Astrocyte (in vitro differentiated cells and primary cell): ENCODE measurements around the gene TSBP1. TPM values are rescaled to one million over a fixed set of nuclear protein-coding genes. Genes with fewer than 3 reads are reported as not detected.
"Not testable (repeated sequence)": the region's sequence is repeated elsewhere in the genome, so short reads cannot be mapped to it uniquely, and the experiment has no call there.

ENCODE experiments used
- DNase-seq: peaks from one replicate; pipeline ENCODE4 v3.0.0-alpha.2; 2010; ENCODE audit warnings: low read depth
- FAIRE-seq: peaks from 2 replicates; lab custom pipeline; 2011; peaks lifted over from hg19 to GRCh38; lab: Jason Lieb, UNC
- H2AFZ ChIP-seq: 2 replicates; pipeline ENCODE4 v1.6.0; 2012; ENCODE audit warnings: low read depth, low read length, inconsistent platforms
- H3K27ac ChIP-seq: 2 replicates; pipeline ENCODE4 v1.5.1; 2011; ENCODE audit warnings: low read depth, low read length, inconsistent platforms
- H3K27me3 ChIP-seq: 2 replicates; pipeline ENCODE4 v1.6.0; 2011; ENCODE audit warnings: low read length, inconsistent platforms; ENCODE audit not compliant: insufficient read depth
- H3K36me3 ChIP-seq: 2 replicates; pipeline ENCODE4 v1.5.1; 2011; ENCODE audit warnings: low read length, inconsistent platforms; ENCODE audit not compliant: insufficient read depth
- H3K4me1 ChIP-seq: 2 replicates; pipeline ENCODE4 v1.5.1; 2011; ENCODE audit warnings: low read length, inconsistent platforms; ENCODE audit not compliant: insufficient read depth
- H3K4me2 ChIP-seq: 2 replicates; pipeline ENCODE4 v1.6.0; 2012; ENCODE audit warnings: low read length, inconsistent platforms
- H3K4me3 ChIP-seq: 2 replicates; pipeline ENCODE4 v1.5.1; 2011; ENCODE audit warnings: low read depth, mild to moderate bottlenecking, low read length, inconsistent platforms; ENCODE audit not compliant: insufficient read depth
- H3K79me2 ChIP-seq: 2 replicates; pipeline ENCODE4 v1.6.0; 2012; ENCODE audit warnings: mild to moderate bottlenecking, low read length, inconsistent platforms; ENCODE audit not compliant: insufficient read depth
- H3K9ac ChIP-seq: 2 replicates; pipeline ENCODE4 v1.6.0; 2012; ENCODE audit warnings: mild to moderate bottlenecking, low read length, inconsistent platforms
- H3K9me3 ChIP-seq: 2 replicates; pipeline ENCODE4 v1.5.1; 2012; ENCODE audit warnings: low read depth, mild to moderate bottlenecking, low read length, inconsistent platforms; ENCODE audit not compliant: insufficient read depth
- H4K20me1 ChIP-seq: 2 replicates; pipeline ENCODE4 v1.6.0; 2012; ENCODE audit warnings: low read length, inconsistent platforms; ENCODE audit not compliant: insufficient read depth
- H3K27ac Mint-ChIP-seq: one replicate; pipeline ENCODE4 v1.8.0; 2021; ENCODE audit warnings: mild to moderate bottlenecking, mixed read lengths; ENCODE audit not compliant: unreplicated experiment
- H3K27me3 Mint-ChIP-seq: one replicate; pipeline ENCODE4 v1.8.0; 2021; ENCODE audit warnings: low read depth, mixed read lengths; ENCODE audit not compliant: unreplicated experiment
- H3K36me3 Mint-ChIP-seq: one replicate; pipeline ENCODE4 v1.8.0; 2021; ENCODE audit warnings: low read depth, mixed read lengths; ENCODE audit not compliant: unreplicated experiment
- H3K4me1 Mint-ChIP-seq: one replicate; pipeline ENCODE4 v1.8.0; 2021; ENCODE audit warnings: low read depth, mixed read lengths; ENCODE audit not compliant: unreplicated experiment
- H3K4me3 Mint-ChIP-seq: one replicate; pipeline ENCODE4 v1.8.0; 2021; ENCODE audit warnings: mild to moderate bottlenecking, moderate library complexity, mixed read lengths; ENCODE audit not compliant: unreplicated experiment
- H3K9me3 Mint-ChIP-seq: one replicate; pipeline ENCODE4 v1.8.0; 2021; ENCODE audit warnings: mild to moderate bottlenecking, mixed read lengths; ENCODE audit not compliant: unreplicated experiment
- CTCF ChIP-seq: IDR thresholded peaks from 2 replicates; pipeline ENCODE4 v1.5.1; 2011; ENCODE audit warnings: low read depth, mild to moderate bottlenecking, inconsistent platforms, low read length, moderate library complexity; ENCODE audit not compliant: insufficient read depth
- EZH2 ChIP-seq: IDR thresholded peaks from 2 replicates; pipeline ENCODE4 v1.6.1; 2012; ENCODE audit warnings: mild to moderate bottlenecking, low read length, inconsistent platforms; ENCODE audit not compliant: insufficient read depth
- total RNA-seq: library from RNA; stranded (reverse); gene quantifications from 2 replicates; pipeline ENCODE4 v1.2.1, GENCODE V29; 2021

TSBP1 gene
- total RNA-seq, 1 donor from 2014 or later = not detected

GRCh38 chr6:32313964-32314363 is 57.7 kb downstream of the TSBP1 start:
- Histone ChIP-seq H3K9ac (no peak overlapping the region), H3K4me3 (no peak overlapping the region), H3K4me1 (no peaks in the 10 kb centered on the region), H3K4me2 (no peak overlapping the region), H3K79me2 (no peaks in the 10 kb centered on the region), H4K20me1 (no peaks in the 10 kb centered on the region), H3K27me3 (no peaks in the 10 kb centered on the region), H2AFZ (no peak overlapping the region), H3K27ac (no peak overlapping the region), H3K36me3 (no peaks in the 10 kb centered on the region), H3K9me3 (no peaks in the 10 kb centered on the region)
- H3K9me3 Mint-ChIP-seq = no peaks in the 10 kb centered on the region
- H3K27ac Mint-ChIP-seq = no peak overlapping the region
- TF ChIP-seq EZH2 (no peak), CTCF (no peak)
- no peaks in the 10 kb centered on the region for H3K4me1 Mint-ChIP-seq
- no peak for FAIRE-seq
- no peaks in the 10 kb centered on the region for H3K36me3 Mint-ChIP-seq
- no peak for DNase-seq
- no peak overlapping the region for H3K4me3 Mint-ChIP-seq
- H3K27me3 Mint-ChIP-seq = no peaks in the 10 kb centered on the region

- no peaks in the 10 kb centered on the region for H3K27me3 Mint-ChIP-seq
Measured at GRCh38 chr6:32298632-32299336, 72.9 kb downstream of the TSBP1 start.

GRCh38 chr6:32294980-32295379 is 76.7 kb downstream of the TSBP1 start:
- DNase-seq, H3K4me1 ChIP-seq, H3K36me3 Mint-ChIP-seq, H3K27ac Mint-ChIP-seq, H3K4me3 Mint-ChIP-seq, H4K20me1 ChIP-seq, H3K9me3 ChIP-seq, FAIRE-seq, H3K27me3 ChIP-seq, H3K9ac ChIP-seq, H3K4me2 ChIP-seq, H3K4me3 ChIP-seq, H3K79me2 ChIP-seq, H3K4me1 Mint-ChIP-seq, H2AFZ ChIP-seq, H3K36me3 ChIP-seq, H3K9me3 Mint-ChIP-seq, H3K27ac ChIP-seq: not testable (repeated sequence)
- H3K27me3 Mint-ChIP-seq = peaks cover 15% of the 10 kb centered on the region

More at GRCh38 chr6:32298632-32299336, 72.9 kb downstream of the TSBP1 start:
- H3K4me1 Mint-ChIP-seq = no peaks in the 10 kb centered on the region
- Histone ChIP-seq H3K36me3 (no peaks in the 10 kb centered on the region), H3K27ac (no peak overlapping the region), H3K4me3 (no peak overlapping the region), H3K4me2 (no peak overlapping the region), H3K4me1 (no peaks in the 10 kb centered on the region), H3K27me3 (no peaks in the 10 kb centered on the region), H3K79me2 (no peaks in the 10 kb centered on the region), H3K9me3 (no peaks in the 10 kb centered on the region), H4K20me1 (no peaks in the 10 kb centered on the region), H3K9ac (no peak overlapping the region), H2AFZ (no peak overlapping the region)
- no peak overlapping the region for H3K27ac Mint-ChIP-seq
- no peaks in the 10 kb centered on the region for H3K36me3 Mint-ChIP-seq
- no peak overlapping the region for H3K4me3 Mint-ChIP-seq
- TF ChIP-seq CTCF = no peak
- TF ChIP-seq EZH2 = no peak
- DNase-seq (peak; percentile 36), FAIRE-seq (no peak)
- no peaks in the 10 kb centered on the region for H3K9me3 Mint-ChIP-seq
